Neural cell (in vitro differentiated cells): ENCODE results near the gene PLEKHA5.

ENCODE experiments used
- EZH2 ChIP-seq: fragments of 200-600, 300-800 bp; shearing (Covaris generic), sonication (generic); IDR thresholded peaks from 2 replicates; pipeline ENCODE4 v1.6.1; 2014; ENCODE audit warnings: antibody characterized with exemption, low read length, borderline replicate concordance, mild to moderate bottlenecking; ENCODE audit not compliant: insufficient read depth, poor library complexity, severe bottlenecking
- POLR2AphosphoS5 ChIP-seq: IDR thresholded peaks from 2 replicates; pipeline ENCODE4 v1.6.1; 2012
- RAD21 ChIP-seq: fragments of 450-650 bp; conservative IDR thresholded peaks from 2 replicates; pipeline ENCODE4 v1.6.1; 2014; ENCODE audit warnings: antibody characterized with exemption, mild to moderate bottlenecking, moderate library complexity
- TF ChIP-seq, protein P1 (sequence below): fragments of 450-650 bp; IDR thresholded peaks from 2 replicates; pipeline ENCODE4 v1.5.1; 2014; ENCODE audit warnings: antibody characterized with exemption, mild to moderate bottlenecking, moderate library complexity; ENCODE audit not compliant: poor library complexity, severe bottlenecking

DNA sequence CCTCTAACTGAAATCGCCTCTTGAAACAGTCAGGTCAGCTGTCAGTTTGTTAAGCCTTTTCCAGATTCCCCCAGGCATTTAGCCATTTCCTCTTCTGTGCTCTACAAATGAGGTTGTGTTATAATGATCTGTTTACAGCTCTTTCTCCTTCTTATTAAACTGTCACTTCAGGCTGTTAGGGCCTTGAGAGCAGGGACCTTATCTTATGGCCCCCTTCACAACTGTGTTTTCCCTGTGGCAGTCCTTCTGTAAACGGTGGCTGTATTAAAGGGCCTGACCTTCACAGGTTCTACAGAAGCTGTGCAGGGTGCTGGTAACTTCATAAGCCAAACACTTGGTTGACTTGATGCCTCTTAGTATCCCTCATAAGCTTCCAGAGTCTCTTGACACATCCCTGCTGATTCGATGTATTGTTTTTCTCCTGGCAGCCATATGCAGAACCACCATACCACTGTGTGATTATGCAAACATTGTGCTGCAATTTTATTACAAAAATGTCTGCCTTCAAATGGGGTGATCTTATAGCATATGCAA is 104.7 kb downstream of the PLEKHA5 start:
- TF ChIP-seq, protein P1, sequence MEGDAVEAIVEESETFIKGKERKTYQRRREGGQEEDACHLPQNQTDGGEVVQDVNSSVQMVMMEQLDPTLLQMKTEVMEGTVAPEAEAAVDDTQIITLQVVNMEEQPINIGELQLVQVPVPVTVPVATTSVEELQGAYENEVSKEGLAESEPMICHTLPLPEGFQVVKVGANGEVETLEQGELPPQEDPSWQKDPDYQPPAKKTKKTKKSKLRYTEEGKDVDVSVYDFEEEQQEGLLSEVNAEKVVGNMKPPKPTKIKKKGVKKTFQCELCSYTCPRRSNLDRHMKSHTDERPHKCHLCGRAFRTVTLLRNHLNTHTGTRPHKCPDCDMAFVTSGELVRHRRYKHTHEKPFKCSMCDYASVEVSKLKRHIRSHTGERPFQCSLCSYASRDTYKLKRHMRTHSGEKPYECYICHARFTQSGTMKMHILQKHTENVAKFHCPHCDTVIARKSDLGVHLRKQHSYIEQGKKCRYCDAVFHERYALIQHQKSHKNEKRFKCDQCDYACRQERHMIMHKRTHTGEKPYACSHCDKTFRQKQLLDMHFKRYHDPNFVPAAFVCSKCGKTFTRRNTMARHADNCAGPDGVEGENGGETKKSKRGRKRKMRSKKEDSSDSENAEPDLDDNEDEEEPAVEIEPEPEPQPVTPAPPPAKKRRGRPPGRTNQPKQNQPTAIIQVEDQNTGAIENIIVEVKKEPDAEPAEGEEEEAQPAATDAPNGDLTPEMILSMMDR, result no peak
- TF ChIP-seq POLR2AphosphoS5, result no peak
- TF ChIP-seq RAD21, result no peak
- no peak for TF ChIP-seq EZH2
